Measurements from ENCODE around the gene COL5A1.
"Not testable (repeated sequence)": the region's sequence is repeated elsewhere in the genome, so short reads cannot be mapped to it uniquely, and the experiment has no call there.

The COL5A1 gene

DNA sequence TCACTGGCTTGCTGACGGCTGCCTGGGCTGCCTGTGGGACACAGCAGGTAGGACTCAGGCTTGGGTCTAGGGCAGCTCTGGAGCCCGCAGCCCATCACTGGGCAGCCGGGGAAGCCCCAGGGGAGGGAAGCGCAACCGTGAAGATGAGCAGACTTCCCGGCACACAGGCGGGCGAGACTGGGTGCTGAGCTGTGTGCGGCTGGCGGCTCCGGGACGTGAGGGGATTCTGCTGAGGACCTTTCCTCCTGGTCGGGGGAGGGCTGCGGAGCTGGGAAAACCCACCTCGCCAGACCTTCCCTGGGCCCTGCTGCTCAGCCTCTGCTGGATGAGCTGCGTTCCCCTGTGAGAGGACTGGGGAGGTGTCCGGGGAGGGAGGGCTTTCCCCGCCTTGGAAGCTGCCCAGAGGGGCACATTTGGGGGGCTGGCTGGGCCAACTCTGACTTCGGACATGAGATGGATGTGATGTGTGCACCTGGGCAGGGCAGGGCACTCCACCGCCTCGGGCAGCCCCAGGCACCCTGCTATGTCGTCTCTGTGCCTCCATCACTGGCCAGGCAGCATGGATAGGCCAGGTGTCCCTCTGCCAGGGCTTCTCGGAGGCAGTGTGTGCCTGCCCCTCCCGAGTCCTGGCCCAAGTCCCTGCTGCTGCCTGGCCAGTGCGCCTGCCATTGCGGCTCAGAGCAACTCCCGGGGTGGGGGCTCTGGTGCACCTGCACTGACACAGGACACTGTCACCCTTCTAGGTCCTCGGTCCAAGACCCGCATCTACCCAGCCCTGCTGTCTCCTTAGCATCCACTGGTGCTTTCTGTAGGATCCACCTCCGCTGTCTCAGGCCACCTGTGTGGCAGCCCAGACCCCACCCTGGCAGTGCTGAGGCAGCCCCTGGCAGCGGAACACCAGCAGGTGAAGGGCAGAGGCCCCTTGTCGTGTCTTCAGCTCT lies 66.4 kb downstream of the COL5A1 start:
- no peak for DNase-seq (ENCODE audit: low read depth in 2 of 2)

DNA sequence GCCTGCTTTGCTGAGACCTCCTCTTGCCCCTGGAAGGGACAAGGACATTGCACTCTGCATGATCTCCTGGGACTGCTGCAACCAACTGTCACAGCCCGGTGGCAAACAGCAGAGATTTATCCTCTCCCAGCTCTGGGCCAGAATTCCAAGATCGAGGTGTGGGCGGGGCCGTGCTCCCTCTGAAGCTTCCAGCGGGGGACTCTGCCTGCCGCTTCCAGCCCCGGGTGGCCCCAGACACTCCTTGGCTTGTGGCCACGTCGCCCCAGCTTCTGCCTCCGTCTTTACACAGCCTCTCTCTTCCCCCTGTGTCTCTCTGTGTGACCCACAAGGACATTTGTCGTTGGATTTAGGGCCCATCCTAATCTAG lies 67.1 kb downstream of the COL5A1 start:
- no peak for DNase-seq (ENCODE audit: low read depth in 2 of 2)

DNA sequence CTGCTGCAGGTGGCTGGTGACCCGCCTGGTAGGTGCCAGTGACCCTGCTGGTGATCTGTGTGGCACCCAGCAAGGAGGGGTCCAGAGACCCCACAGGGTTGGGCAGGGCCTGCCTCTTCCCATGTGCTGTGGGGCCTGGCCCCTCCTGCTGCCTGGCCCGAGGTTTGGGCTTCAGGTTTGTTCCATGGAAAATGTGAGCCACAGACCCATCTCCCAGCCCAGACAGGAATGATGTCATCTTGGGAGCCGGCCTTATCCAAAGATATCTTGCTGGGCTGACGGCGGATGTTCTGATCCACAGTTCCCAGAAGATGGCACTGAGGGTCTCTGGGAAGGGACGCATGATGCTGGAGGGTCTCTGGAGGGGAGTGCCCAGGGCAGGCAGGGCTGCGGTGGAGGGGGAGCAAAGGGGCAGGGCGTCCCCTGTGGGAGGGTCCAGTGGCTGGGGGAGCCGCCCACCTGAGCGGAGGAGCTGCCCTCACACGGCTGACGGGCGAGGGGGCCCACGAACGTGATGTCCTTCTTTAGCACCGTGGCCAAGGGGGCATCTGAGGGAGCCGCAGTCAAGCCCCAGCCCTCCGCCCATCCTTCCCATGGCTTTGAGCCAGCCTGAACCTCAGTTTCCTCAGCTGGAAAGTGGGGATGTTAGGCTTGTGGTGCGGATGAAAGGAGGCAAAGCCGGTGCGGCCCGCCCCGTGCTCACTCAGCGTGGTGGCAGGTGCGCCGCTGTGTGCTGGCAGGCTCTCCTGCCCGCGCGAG lies 68.1 kb downstream of the COL5A1 start:
- DNase-seq (ENCODE audit: low read depth in 2 of 2): no peak

DNA sequence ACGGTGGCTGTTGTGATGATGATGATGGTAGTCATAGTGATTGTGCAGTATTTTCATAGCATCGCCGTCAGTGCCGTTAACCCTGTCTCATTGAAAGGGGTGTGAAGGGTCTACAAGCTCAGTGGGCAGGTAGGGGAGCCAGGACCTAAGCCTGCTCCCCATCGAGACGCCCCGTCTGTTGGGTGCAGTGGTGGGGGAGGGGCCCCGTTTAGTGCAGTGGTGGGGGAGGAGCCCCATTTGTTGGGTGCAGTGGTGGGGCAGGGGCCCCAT lies 68.6 kb downstream of the COL5A1 start:
- no peak for DNase-seq (ENCODE audit: low read depth in 2 of 2)

DNA sequence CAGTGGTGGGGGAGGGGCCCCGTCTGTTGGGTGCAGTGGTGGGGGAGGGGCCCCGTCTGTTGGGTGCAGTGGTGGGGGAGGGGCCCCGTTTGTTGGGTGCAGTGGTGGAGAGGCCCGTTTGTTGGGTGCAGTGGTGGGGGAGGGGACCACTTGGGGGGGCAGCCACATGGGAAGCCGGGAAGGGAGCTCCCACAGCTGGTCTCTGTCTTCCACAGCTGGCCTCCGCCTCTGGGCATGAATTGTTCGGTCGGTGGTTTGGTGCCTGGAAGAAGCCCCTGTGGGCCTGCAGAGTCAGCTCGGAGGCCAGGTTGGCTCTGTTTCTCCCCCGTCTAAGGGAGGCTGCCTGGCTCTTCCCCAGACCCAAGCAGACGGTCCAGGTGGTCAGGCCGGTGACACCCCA lies 69.3 kb downstream of the COL5A1 start:
- DNase-seq (ENCODE audit: low read depth in 2 of 2): no peak

DNA sequence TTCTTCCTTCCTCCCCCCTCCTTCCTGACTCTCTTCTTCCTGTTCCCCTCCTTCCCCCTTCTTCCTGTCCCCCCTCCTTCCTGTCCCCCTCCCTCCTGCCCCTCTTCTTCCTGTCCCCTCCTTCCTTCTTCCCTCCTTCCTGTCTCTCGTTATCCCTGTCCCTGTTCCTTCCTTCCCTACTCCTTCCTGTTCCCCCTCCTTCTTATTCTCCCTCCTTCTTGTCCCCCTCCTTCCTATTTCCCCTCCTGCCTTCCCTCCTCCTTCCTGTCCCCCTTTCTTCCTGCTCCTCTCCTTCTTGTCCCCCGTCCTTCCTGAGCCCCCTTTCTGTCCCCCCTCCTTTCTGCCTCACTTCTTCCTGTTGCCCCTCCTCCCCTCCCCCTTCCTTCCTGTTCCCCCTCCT lies 70.6 kb downstream of the COL5A1 start:
- DNase-seq (ENCODE audit: low read depth in 2 of 2): no peak

DNA sequence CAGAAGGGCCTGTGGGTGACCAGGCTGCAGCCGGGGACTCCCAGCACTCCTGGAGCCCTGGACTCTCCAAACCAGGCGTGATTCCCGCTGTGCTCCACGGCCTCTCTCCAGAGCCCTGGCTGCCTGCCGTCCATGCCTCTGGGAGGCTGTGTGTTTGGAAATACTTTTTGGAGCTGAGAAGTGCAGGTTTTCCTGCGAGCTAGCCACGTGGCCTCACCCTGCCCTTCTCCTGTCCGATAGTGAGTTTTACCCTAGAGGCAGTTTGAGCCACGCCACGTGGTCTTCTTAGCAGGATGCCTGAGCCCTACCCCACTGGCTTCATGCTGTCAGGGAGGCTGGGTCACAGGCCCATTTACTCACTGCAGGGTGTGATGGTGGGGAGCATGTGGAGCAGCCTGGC lies 71.3 kb downstream of the COL5A1 start:
- DNase-seq (ENCODE audit: low read depth in 2 of 2): no peak

DNA sequence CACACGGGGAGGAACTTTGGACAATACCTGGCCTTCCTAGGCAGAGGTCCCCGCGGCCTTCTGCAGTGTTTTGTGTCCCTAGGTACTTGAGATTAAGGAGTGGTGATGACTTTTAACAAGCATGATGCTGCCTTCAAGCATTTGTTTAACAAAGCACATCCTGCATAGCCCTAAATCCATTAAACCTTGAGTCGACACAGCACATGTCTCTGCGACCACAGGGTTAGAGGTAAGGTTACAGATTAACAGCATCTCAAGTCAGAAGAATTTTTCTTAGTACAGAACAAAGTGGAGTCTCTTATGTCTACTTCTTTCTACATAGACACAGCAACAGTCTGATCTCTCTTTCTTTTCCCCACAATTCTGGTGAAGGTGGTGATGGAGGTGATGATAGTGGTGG lies 73.9 kb downstream of the COL5A1 start:
- DNase-seq (ENCODE audit: low read depth in 2 of 2): not testable (repeated sequence)

DNA sequence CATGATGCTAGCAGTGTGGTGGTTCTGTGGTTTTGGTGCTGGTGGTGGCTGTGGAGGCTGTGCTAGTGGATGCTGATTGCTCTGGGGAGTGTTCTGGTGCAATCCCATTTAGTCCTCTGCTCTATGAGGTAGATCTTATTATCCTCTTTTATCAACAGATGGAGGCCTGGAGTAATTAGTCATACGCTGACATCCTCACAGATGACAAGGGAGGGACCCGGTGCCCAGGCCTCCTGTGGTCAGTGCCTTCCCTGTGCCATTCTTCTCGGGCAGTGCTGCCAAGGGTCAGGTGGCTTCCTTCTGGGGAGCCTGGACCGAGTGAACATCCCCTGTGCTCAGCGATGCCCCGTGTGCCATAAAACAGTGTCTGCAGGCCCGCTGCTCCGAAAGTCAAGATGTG lies 74.5 kb downstream of the COL5A1 start:
- no peak for DNase-seq (ENCODE audit: low read depth in 2 of 2)

DNA sequence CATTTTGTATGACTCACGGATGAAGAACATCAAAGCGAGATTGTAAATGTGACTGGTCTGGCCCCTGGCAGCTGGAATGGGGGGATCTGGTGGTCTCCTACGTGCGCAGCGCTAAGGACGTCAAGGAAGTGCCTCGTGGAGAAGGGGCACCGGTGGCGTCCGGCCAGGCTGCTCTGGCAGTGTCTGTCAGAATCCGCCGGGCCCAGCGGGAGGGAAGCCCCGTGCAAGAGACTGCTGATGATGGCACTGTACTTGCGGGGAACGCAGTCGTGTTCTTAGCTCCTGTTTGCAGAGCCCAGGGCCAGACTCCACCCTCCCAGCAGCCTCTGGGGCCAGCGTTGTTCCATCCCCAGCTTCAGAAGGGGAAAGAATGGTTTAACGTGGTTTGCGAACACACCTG lies 75.5 kb downstream of the COL5A1 start:
- DNase-seq (ENCODE audit: low read depth in 2 of 2): no peak

DNA sequence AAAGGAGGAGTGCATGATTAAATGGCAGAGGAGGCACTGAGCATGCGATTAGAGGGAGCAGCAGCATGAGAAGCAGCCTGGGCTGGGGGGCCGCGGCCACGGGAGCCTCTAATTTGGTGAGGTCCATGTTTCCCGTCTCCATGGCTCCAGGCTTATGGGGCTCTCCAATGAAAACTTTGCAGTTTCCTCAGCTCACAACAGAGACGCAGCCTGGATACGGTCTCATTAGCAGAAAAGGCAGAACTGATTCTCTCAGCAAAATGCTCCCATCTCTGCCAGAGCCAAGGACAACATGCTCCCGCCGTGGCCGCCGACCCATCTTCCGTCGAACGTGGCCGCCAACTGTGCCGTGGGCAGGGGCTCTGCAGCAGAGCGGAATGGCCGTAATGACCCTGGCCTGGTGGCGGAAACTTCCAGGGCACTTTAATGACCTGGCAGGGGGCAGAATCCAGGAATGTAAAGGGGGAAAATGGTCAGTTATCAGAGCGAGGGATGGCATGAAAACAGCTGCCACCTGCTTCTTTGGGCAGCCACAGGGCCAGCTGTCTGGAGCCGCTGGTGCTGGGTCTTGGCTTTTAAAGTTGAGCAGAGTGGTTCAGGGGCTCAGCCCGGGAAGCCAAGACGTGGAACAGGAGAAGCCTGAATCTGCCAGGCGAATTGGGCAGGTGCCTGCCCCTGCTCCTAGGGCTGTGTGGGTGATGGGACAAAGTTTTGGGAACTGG lies 76.5 kb downstream of the COL5A1 start:
- no peak for DNase-seq (ENCODE audit: low read depth in 2 of 2)

DNA sequence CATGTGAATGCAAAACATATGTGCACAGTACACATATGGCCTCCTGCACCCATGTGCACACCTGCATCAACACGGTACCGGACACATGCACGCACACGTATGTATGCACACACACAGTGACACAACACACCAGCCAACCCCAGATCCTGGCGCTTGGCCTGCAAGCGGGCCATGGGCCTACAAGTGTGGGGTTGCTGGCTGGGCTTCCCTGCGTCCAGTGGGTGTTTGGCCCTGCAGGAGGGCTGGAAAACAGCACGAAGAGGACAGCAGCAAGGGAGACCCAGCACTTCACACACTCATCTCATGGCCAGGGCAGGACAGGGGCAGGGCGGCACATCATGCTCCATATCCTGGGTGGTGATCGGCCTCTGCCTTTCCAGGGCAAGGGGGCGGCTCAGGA lies 77.7 kb downstream of the COL5A1 start:
- DNase-seq (ENCODE audit: low read depth in 2 of 2): no peak

DNA sequence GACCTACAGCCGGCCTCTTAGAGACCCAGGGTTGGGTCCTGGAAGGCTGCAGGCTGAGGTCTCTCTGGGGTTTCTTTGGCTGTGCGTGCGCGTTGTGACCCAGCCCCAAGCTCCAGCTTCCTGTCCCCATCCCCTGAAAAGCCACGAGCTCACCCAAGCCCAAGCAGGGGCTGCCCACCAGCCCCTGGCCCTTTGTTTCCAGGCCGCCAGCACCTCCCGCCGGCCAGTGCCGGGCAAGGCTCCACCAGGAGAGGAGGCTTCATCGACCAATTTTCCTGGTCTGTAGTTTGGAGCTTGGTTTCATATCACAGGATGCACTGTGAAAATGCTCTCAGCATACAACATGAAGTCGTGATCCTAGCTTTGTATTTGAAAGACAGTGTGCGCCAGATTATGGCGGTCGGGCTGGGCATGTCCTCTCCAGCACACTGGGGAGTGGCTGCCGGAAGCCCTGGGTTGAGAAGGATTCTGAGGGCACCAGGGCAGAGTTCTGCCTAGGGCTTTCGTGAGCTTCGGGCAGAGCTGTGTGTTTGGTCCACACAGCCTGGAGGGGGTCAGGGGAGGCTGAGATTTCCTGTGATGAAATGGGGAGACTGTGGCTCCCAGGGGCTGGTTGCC lies 78.6 kb downstream of the COL5A1 start:
- no peak for DNase-seq (ENCODE audit: low read depth in 2 of 2)

DNA sequence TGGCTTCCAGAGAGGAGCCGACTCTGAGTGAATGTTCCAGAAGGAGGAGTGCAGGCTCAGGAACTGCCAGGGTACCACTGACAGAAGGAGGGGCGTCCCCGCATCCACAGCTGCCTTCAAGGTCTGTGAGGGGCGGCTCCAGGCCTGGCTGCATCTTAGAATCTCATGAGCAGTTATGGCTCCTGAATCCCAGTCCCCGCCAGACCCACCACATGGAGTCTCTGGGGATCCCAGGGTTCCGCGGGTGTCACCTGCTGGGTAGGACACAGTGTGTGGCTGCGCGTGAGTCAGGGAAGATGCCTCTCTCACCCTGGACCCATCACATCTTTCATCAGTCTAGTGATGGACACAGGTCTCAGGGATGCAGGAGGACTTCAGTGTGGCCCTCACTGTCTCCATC lies 79.2 kb downstream of the COL5A1 start:
- DNase-seq (ENCODE audit: low read depth in 2 of 2): no peak

DNA sequence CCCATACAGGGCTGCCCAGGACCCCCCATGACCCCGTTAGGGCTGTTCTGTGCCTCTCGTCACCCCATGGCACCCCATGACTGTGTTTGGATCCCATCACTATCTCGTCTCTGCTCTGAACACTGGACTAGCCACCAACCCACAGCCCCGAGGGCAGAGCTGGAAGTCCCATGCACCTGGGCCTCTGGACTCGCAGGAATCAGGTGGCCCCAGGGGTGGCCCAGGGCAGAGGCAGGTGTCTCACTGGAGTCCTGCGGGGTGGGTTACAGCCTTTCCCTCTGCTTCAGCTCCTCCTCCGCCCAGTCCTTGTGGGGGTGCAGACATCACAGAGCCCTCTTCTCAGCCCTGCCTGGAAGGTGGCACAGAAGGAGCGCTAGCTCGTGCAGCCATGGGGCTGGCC lies 79.7 kb downstream of the COL5A1 start:
- DNase-seq (ENCODE audit: low read depth in 2 of 2): no peak

DNA sequence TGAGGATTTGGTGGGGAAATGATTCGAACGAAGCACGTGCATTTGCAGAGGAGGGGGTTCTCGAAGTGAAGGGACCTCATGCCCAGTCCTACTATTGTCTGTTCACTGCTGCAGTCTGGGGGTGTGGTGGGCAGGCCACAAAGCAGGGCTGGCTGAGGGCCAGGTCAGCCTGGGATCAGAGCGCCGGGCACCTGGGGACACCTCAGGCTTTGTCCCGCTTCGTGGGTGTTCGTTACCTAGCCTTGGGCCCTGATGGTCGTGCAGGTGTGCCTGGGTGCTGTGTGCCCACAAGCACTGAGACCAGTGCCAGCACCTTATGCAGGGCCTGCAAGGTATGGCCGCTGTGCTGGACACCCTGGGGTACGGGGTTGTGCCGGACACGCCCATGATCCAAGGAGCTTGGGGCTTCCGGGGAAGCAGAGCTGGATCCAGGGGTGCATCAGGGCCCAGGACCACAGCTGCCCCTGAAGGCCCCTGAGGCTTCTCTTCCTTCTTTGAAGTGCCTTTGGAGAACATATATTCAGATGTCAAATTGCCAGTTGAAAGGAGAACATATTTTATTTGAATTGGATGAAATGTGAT lies 80.6 kb downstream of the COL5A1 start:
- DNase-seq (ENCODE audit: low read depth in 2 of 2): no peak

DNA sequence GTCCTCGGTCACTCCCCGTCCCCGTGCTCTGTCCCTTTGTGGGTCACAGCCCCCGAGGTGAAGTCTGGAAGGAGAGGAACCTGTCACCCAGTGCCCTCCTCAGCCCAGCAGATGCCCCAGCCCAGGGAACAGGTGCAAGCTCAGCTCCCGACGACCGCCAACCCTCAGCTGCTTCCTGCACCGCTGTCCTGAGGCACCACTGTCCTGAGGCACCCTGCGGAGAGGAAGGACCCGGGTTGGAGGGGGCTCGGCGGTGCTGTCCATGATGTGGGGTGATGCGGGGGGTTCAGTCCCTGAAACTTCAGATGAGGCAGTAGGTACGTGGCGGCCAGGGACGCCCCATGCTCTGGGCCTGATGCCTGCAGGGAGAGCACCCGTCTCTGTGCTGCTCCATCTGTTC lies 81.4 kb downstream of the COL5A1 start:
- DNase-seq (ENCODE audit: low read depth in 2 of 2): no peak

DNA sequence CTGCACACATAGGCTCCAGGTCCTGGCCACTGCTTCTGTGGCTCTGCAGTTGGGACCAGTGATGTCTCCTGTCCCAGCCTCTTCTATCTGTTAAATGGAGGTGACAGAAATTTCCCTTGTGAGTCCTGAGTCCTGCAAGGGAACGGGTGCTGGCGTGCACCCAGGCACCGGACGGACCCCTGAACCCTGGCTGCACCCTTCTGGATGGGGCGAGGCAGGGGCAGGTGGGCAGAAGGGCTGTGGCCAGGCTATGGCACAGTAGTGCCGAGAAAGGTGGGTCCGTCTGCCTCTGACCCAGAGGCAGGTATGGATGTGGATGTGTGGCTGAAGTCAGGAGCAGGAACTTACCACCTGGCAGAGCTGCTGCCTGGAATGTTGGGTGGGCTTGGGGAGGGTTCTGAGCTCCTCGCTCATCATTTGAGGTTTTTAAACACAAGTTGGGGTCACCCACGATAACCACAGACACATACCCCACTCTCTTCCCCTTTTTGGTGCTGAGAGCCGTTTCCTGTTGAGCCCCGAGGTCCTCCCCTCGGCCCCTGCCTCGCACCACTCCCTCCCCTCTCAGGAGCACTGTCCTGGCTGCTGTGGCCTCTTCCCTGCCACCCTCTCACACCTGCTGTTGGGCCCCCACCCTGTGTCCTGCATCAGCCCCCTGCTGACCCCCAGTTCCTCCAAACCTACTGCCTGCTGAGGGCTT lies 82.0 kb downstream of the COL5A1 start:
- DNase-seq (ENCODE audit: low read depth in 2 of 2): no peak

DNA sequence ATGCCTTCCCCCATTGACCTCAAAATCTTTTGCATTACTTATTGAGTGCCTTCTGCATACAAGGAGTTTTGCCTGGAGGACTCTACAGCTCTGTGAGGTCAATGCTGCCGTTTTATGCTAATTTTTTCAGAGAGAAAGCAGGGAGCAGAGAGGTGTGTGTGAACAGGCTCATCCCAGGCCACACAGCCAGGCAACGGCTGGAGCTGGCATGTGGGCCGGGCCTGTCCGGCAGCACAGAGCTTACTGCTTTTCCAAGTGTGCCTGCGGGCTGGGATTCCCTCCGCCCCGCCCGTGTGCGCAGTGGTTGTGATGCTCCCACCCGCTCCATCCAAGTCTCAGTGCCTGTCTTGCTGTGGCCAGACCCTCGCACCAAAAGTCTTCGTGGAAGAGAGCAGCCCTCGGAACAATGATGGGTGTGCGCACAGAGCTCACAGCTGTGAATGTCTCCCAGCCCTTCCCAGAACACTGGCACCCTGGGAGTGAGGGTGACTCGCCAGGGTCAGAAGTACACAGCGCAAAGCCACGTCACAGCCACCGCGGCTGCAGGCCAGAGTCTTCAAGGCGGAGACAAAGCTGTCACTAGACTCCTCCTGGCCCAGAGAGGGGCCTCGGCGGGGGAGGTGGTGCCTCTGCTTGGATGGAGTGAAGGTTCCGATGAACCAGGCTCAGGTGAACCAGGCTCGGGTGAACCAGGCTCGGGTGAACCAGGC lies 82.8 kb downstream of the COL5A1 start:
- DNase-seq (ENCODE audit: low read depth in 2 of 2): no peak

DNA sequence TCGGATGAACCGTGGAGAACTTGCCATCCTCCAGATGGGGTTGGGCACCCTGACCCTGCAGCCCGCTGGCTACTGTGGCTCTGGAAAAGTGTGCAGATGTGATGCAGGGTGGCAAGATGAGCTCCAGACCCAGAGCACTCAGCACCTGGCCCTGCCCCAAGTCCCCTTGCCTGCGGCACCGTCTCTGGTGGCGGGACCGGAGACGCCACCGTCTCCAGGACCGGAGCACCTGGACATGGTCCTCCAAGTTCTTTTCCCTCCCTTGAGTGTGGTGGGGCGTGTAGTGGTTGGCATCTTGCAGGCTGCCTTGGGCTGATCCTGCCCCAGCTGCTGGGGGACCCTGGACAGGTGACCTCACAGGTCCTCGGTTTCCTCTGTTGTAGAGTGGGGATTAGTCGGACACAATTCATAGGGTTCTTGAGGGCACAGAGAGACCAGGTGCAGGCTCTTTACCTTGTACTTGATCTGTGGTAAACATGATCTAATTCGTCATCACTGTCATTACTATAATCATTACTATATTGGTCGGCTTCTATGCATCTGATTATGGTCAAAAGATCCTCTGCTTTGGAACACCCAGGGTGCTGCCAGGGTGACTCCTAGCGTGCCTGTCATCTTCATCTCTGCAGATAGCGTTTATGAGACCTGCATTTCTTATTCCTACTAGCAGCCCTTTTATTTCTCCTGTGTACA lies 83.5 kb downstream of the COL5A1 start:
- no peak for DNase-seq (ENCODE audit: low read depth in 2 of 2)

All from stimulated activated CD8-positive, alpha-beta memory T cell treated with anti-CD3 and anti-CD28 coated beads, Interleukin-2, amount 100 ng/mL, for 48 hours (primary cell).